Activated CD4-positive, alpha-beta T cell treated with anti-CD3 and anti-CD28 coated beads for 36 hours (primary cell): ENCODE data around the gene WFDC1. TPM values are rescaled to one million over a fixed set of nuclear protein-coding genes. Genes with fewer than 3 reads are reported as not detected.
A peak's percentile ranks its signal among the peaks of the same experiment; 100 is the strongest.

Experiments
- ATAC-seq: fragments of 200-7000 bp; cut with Tn5 transposase; one replicate; pipeline ENCODE4 v1.10.0; 2021; ENCODE audit warnings: mild to moderate bottlenecking, moderate library complexity
- CTCF ChIA-PET: fragments of 350-600 bp; sonication (Branson Sonifier 250); formaldehyde crosslinking; loops from one replicate; lab custom pipeline; 2021; ENCODE audit warnings: antibody characterized with exemption; lab: Charles Lee
- POLR2A ChIA-PET: fragments of 350-600 bp; sonication (Branson Sonifier 250); formaldehyde crosslinking; loops from one replicate; lab custom pipeline; 2021; ENCODE audit warnings: antibody characterized with exemption, inconsistent platforms; lab: Charles Lee
- DNase-seq: peaks from one replicate; pipeline ENCODE4 v3.0.0-alpha.2; 2020
- H3K27ac Mint-ChIP-seq: one replicate; pipeline ENCODE4 v1.8.0; 2021; ENCODE audit warnings: mixed read lengths
- H3K27me3 Mint-ChIP-seq: one replicate; pipeline ENCODE4 v1.8.0; 2021; ENCODE audit warnings: mixed read lengths
- H3K36me3 Mint-ChIP-seq: one replicate; pipeline ENCODE4 v1.8.0; 2021; ENCODE audit warnings: low read depth, mixed read lengths
- H3K4me1 Mint-ChIP-seq: one replicate; pipeline ENCODE4 v1.8.0; 2021; ENCODE audit warnings: mixed read lengths
- H3K4me3 Mint-ChIP-seq: one replicate; pipeline ENCODE4 v1.8.0; 2021; ENCODE audit warnings: mild to moderate bottlenecking, moderate library complexity, mixed read lengths
- H3K9me3 Mint-ChIP-seq: one replicate; pipeline ENCODE4 v1.8.0; 2021; ENCODE audit warnings: low read depth, mixed read lengths
- intact Hi-C, 2 experiments: fragments of 100-400 bp; cut with DNase I in 1 of 2; cut with micrococcal nuclease in 1 of 2; formaldehyde crosslinking; loops; one replicate each; pipeline versions ENCODE4 v1.14.2 to v1.15.1; 2022 to 2024; cut with DNase I, micrococcal nuclease
- total RNA-seq, 2 experiments: library from RNA; stranded (reverse); gene quantifications; one replicate each; pipeline ENCODE4 v1.2.3, GENCODE V29; 2021

The WFDC1 gene
- total RNA-seq, 2 experiments from 2014 or later = not detected

- ChIA-PET POLR2A (no interaction called here), CTCF (no interaction called here)
- Mint-ChIP-seq H3K27me3 (peaks cover 19% of the 10 kb centered on the region), H3K36me3 (no peaks in the 10 kb centered on the region), H3K27ac (no peak overlapping the region), H3K4me1 (no peaks in the 10 kb centered on the region), H3K9me3 (no peaks in the 10 kb centered on the region), H3K4me3 (no peak overlapping the region)
- DNase-seq (no peak), ATAC-seq (no peak)
- intact Hi-C loops = no loop called here
Observed at GRCh38 chr16:84260766-84261554, 33.7 kb upstream of the WFDC1 start.

DNA sequence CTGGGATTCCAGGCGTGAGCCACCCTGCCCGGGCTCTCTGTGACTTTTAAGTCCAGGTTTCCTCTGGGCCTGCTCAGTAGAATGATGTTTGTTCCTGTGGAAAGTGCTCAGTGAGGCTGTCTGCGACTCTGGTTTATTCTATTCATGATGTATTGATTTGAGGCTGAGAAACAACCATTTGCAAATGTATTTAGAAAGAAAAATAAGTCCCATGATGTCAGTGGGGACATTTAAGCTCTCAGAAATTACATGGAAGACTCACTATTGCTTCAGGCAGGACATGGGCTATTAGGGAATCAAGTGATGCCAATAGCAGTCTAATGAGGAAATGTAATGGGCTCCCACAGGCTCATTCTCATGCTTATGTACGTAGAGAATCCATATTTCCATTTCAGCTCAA, 32.6 kb upstream of the WFDC1 start:
- CTCF ChIA-PET = no interaction called here
- Mint-ChIP-seq H3K27me3 (peaks cover 15% of the 10 kb centered on the region), H3K4me1 (no peaks in the 10 kb centered on the region), H3K36me3 (no peaks in the 10 kb centered on the region), H3K4me3 (no peak overlapping the region), H3K9me3 (no peaks in the 10 kb centered on the region), H3K27ac (no peak overlapping the region)
- intact Hi-C loops = no loop called here
- DNase-seq (no peak), ATAC-seq (no peak)
- POLR2A ChIA-PET = no interaction called here

DNA sequence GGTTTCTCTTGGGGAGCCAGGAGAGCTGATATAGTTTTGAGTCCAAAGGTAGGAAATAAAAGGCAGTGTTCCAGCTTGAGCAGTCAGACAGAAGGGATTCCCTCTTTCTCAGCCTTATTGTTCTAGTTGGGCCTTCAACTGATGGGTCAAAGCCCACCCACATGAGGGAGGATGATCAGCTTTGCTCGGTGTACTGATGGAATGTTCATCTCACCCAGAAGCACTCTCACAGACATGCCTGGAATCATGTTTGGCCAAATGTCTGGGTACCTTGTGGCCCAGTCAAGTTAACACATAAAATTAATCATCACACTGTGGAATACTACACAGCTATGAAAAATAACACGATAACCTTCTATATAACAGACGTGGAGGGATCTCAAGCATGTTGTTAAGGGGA, 31.7 kb upstream of the WFDC1 start:
- ChIA-PET CTCF (no interaction called here), POLR2A (no interaction called here)
- Mint-ChIP-seq H3K4me1 (no peaks in the 10 kb centered on the region), H3K27ac (no peak overlapping the region), H3K27me3 (peaks cover 10% of the 10 kb centered on the region), H3K36me3 (no peaks in the 10 kb centered on the region), H3K9me3 (no peaks in the 10 kb centered on the region), H3K4me3 (no peak overlapping the region)
- ATAC-seq (no peak), DNase-seq (no peak)
- intact Hi-C loops = no loop called here

DNA sequence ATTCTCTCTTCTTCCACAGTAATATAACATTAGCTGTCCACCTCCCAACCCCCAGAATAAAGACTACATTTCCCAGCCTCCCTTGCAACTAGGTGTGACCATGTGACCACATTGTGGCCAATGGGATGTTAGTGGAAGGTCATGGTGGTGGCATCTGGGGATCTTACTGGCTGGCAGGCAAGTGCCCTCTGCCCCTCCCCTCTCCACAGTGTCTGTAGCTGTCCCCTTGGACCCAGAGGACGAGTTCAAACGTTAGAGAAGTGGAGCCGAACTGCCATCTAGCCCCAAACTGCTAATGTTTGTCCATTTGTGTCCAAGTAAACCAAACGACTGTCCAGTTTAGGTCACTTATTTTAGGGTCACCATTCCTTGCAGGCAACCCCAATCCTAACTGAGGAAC, 28.2 kb upstream of the WFDC1 start:
- no peaks in the 10 kb centered on the region for H3K9me3 Mint-ChIP-seq
- ATAC-seq (peak; percentile 99), DNase-seq (peak; percentile 62)
- POLR2A ChIA-PET = no interaction called here
- no peak overlapping the region for H3K4me3 Mint-ChIP-seq
- intact Hi-C loops = no loop called here
- no peak overlapping the region for H3K27ac Mint-ChIP-seq
- CTCF ChIA-PET = interaction anchor here (0.7 kb wide), 1 partner anchor 472 kb away, joined by 3 read pairs; no protein-coding TSS in a partner anchor
- no peaks in the 10 kb centered on the region for H3K4me1 Mint-ChIP-seq
- H3K36me3 Mint-ChIP-seq = no peaks in the 10 kb centered on the region
- peaks cover 10% of the 10 kb centered on the region for H3K27me3 Mint-ChIP-seq

- no peak overlapping the region for H3K27ac Mint-ChIP-seq
- CTCF ChIA-PET = interaction anchor here (1.2 kb wide), 1 partner anchor 10 kb away, joined by 3 read pairs; no protein-coding TSS in a partner anchor
- H3K27me3 Mint-ChIP-seq = peaks cover 8% of the 10 kb centered on the region
- H3K9me3 Mint-ChIP-seq = no peaks in the 10 kb centered on the region
- no peaks in the 10 kb centered on the region for H3K4me1 Mint-ChIP-seq
- ATAC-seq (no peak), DNase-seq (no peak)
- no peaks in the 10 kb centered on the region for H3K36me3 Mint-ChIP-seq
- POLR2A ChIA-PET = no interaction called here
- intact Hi-C loops = no loop called here
- H3K4me3 Mint-ChIP-seq = no peak overlapping the region
Observed at GRCh38 chr16:84267380-84267779, 27.3 kb upstream of the WFDC1 start.

GRCh38 chr16:84268291-84269040, 26.2 kb upstream of the WFDC1 start:
- CTCF ChIA-PET = interaction anchor here (0.5 to 1.2 kb wide), 5 partner anchors 8 to 385 kb away, joined by 3 read pairs; no protein-coding TSS in a partner anchor
- no peak for DNase-seq
- no peaks in the 10 kb centered on the region for H3K4me1 Mint-ChIP-seq
- no peak overlapping the region for H3K27ac Mint-ChIP-seq
- no peak for ATAC-seq
- peaks cover 2% of the 10 kb centered on the region for H3K27me3 Mint-ChIP-seq
- H3K4me3 Mint-ChIP-seq = no peak overlapping the region
- no peaks in the 10 kb centered on the region for H3K36me3 Mint-ChIP-seq
- POLR2A ChIA-PET = no interaction called here
- no peaks in the 10 kb centered on the region for H3K9me3 Mint-ChIP-seq
- intact Hi-C loops = no loop called here

DNA sequence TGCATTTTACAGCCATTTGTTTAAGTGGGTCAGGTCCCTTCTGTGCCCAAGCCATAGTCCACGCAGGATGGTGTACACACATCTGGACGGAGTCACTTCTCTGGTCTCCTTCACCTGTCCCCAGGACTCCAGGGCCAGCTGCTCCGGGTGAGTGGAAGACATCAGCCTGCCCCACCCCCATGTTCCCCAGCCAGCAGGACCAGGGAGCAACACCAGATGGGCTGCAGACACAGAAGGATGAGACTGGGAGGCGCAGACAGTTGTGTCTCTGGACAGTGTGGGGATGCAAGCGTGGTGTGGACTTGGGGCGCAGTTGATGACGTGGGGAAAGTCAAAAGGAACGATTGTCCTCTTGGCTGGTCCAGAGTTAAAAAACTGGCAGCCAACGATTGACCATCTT, 24.6 kb upstream of the WFDC1 start:
- ChIA-PET POLR2A (no interaction called here), CTCF (no interaction called here)
- no peak for DNase-seq
- Mint-ChIP-seq H3K4me1 (no peaks in the 10 kb centered on the region), H3K36me3 (no peaks in the 10 kb centered on the region), H3K27ac (no peak overlapping the region), H3K4me3 (no peak overlapping the region), H3K27me3 (no peaks in the 10 kb centered on the region), H3K9me3 (no peaks in the 10 kb centered on the region)
- no peak for ATAC-seq
- intact Hi-C loops = loop anchor here in 1 of 2 experiments (10.0 kb wide), 1 partner anchor 355 kb away; no protein-coding TSS in a partner anchor

GRCh38 chr16:84270531-84270930, 24.1 kb upstream of the WFDC1 start:
- DNase-seq (no peak), ATAC-seq (no peak)
- Mint-ChIP-seq H3K4me3 (no peak overlapping the region), H3K36me3 (no peaks in the 10 kb centered on the region), H3K27ac (no peak overlapping the region), H3K27me3 (no peaks in the 10 kb centered on the region), H3K9me3 (no peaks in the 10 kb centered on the region), H3K4me1 (no peaks in the 10 kb centered on the region)
- intact Hi-C loops = loop anchor here in 1 of 2 experiments (10.0 kb wide), 1 partner anchor 354 kb away; no protein-coding TSS in a partner anchor
- POLR2A ChIA-PET = no interaction called here
- CTCF ChIA-PET = interaction anchor here (1.3 kb wide), 1 partner anchor 214 kb away, joined by 4 read pairs; no protein-coding TSS in a partner anchor

DNA sequence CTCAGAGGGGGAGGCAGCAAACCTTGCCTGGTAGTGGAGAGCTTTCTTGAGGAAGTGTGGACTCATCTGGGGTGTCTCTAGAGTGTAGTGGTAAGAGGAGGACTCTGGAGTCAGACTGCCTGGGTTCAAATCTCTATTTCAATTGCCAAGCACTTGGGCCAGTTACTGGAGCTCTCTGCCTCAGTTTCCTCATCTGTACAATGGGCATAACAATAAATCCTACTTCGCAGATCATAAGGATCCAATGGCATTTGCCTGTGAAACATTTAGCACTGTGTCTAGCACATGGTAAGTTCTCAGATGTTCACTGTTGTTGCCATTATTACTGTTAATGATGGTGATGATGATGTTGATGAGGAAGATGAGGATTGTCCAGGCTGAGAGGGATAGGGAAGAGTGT, 23.6 kb upstream of the WFDC1 start:
- no peak for ATAC-seq
- Mint-ChIP-seq H3K4me1 (no peaks in the 10 kb centered on the region), H3K36me3 (no peaks in the 10 kb centered on the region), H3K27me3 (peaks cover 2% of the 10 kb centered on the region), H3K27ac (no peak overlapping the region), H3K4me3 (no peak overlapping the region), H3K9me3 (no peaks in the 10 kb centered on the region)
- DNase-seq = no peak
- intact Hi-C loops = loop anchor here in 1 of 2 experiments (10.0 kb wide), 1 partner anchor 354 kb away; no protein-coding TSS in a partner anchor
- POLR2A ChIA-PET = no interaction called here
- CTCF ChIA-PET = interaction anchor here (0.6 to 1.3 kb wide), 3 partner anchors 16 to 214 kb away, joined by 3 to 4 read pairs (median 3); no protein-coding TSS in a partner anchor

GRCh38 chr16:84271866-84272265, 22.8 kb upstream of the WFDC1 start:
- ATAC-seq (no peak), DNase-seq (no peak)
- Mint-ChIP-seq H3K9me3 (no peaks in the 10 kb centered on the region), H3K27me3 (peaks cover 2% of the 10 kb centered on the region), H3K36me3 (no peaks in the 10 kb centered on the region), H3K27ac (no peak overlapping the region), H3K4me3 (no peak overlapping the region), H3K4me1 (no peaks in the 10 kb centered on the region)
- intact Hi-C loops = loop anchor here in 1 of 2 experiments (10.0 kb wide), 1 partner anchor 353 kb away; no protein-coding TSS in a partner anchor
- CTCF ChIA-PET = interaction anchor here (0.5 to 1.3 kb wide), 3 partner anchors 213 to 453 kb away, joined by 3 to 4 read pairs (median 4); no protein-coding TSS in a partner anchor
- POLR2A ChIA-PET = no interaction called here

DNA sequence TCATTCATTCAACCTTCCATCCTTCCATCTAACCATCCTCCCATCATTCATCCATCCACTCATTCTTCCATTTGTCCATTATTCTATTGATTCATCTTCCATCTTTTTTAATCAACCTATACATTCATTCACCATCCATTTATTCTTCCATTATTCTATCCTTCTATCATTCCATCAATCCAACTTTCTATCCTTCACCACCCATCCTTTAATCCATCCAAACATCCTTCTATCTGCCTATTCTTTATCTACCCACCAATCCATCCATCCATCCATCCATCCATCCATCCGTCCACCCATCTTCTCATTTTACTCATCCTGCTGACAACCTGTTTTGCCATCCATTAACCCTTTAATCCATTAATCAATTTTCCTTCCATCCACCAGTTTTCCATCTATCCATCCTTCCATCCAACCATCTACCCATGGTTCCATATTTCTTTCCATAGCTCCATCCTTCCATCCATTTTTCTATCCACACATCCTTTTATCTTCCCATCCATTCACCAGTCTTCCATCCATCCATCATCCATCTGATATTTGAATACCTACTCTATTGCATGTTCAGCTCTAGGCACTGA, 21.8 kb upstream of the WFDC1 start:
- no peaks in the 10 kb centered on the region for H3K36me3 Mint-ChIP-seq

More for the DNA sequence above, 21.8 kb upstream of the WFDC1 start:
- ATAC-seq (no peak), DNase-seq (no peak)
- Mint-ChIP-seq H3K27me3 (peaks cover 2% of the 10 kb centered on the region), H3K4me1 (no peaks in the 10 kb centered on the region), H3K4me3 (no peak overlapping the region), H3K27ac (no peak overlapping the region), H3K9me3 (no peaks in the 10 kb centered on the region)
- ChIA-PET POLR2A (no interaction called here), CTCF (interaction anchor here (0.5 to 1.2 kb wide), 3 partner anchors 92 to 303 kb away, joined by 3 to 4 read pairs (median 4); no protein-coding TSS in a partner anchor)
- intact Hi-C loops = loop anchor here in 1 of 2 experiments (10.0 kb wide), 1 partner anchor 352 kb away; no protein-coding TSS in a partner anchor
